DMS53 treated with DMSO at 0.1 percent for 48 hours (cell line): ENCODE results near the gene GCLM.

Experiments
- DNase-seq: peaks from one replicate; lab custom pipeline; 2025; ENCODE audit not compliant: unreplicated experiment; lab: John Stamatoyannopoulos, UW

GCLM gene

GRCh38 chr1:93847811-93848288 lies 61.4 kb downstream of the GCLM start:
- peak; percentile 79 for DNase-seq

- peak; percentile 96 for DNase-seq
Measured at GRCh38 chr1:93846992-93847810, 62.0 kb downstream of the GCLM start.

GRCh38 chr1:93846206-93846991 lies 62.8 kb downstream of the GCLM start:
- DNase-seq = peak; percentile 91

GRCh38 chr1:93845538-93846205 lies 63.6 kb downstream of the GCLM start:
- DNase-seq = peak; percentile 90

GRCh38 chr1:93844262-93845045 lies 64.8 kb downstream of the GCLM start:
- DNase-seq = peak; percentile 87

GRCh38 chr1:93842750-93843500 lies 66.3 kb downstream of the GCLM start:
- no peak for DNase-seq

GRCh38 chr1:93841771-93842170 lies 67.5 kb downstream of the GCLM start:
- DNase-seq = no peak

- DNase-seq = no peak
Measured at GRCh38 chr1:93840956-93841482, 68.2 kb downstream of the GCLM start.

- no peak for DNase-seq
Measured at GRCh38 chr1:93839753-93840152, 69.5 kb downstream of the GCLM start.

GRCh38 chr1:93839307-93839706 lies 69.9 kb downstream of the GCLM start:
- DNase-seq = no peak

- DNase-seq = no peak
Measured at GRCh38 chr1:93837961-93838360, 71.3 kb downstream of the GCLM start.
